H9 (cell line): ENCODE results near the gene EPAS1. TPM values are rescaled to one million over a fixed set of nuclear protein-coding genes. Genes with fewer than 3 reads are reported as not detected.

ENCODE experiments used
- DNase-seq: peaks from one replicate; pipeline ENCODE4 v3.0.0-alpha.2; 2017
- H2AFZ ChIP-seq: one replicate; pipeline ENCODE4 v1.6.1; 2013; ENCODE audit warnings: mild to moderate bottlenecking, low read length, control low read depth, moderate library complexity
- H2AK5ac ChIP-seq: 2 replicates; pipeline ENCODE4 v1.6.1; 2013; ENCODE audit warnings: low read length, control low read depth, mixed read lengths; ENCODE audit not compliant: insufficient read length
- H2BK120ac ChIP-seq: one replicate; pipeline ENCODE4 v1.6.1; 2013; ENCODE audit warnings: low read depth, mild to moderate bottlenecking, low read length, control low read depth, inconsistent platforms; ENCODE audit not compliant: poor library complexity, severe bottlenecking
- H2BK12ac ChIP-seq: 2 replicates; pipeline ENCODE4 v1.6.1; 2013; ENCODE audit warnings: low read length, control low read depth, mixed read lengths, low read depth; ENCODE audit not compliant: insufficient read length
- H2BK15ac ChIP-seq: 2 replicates; pipeline ENCODE4 v1.6.1; 2013; ENCODE audit warnings: low read depth, low read length, control low read depth
- H2BK20ac ChIP-seq: one replicate; pipeline ENCODE4 v1.6.1; 2013; ENCODE audit warnings: low read depth, mild to moderate bottlenecking, low read length, control low read depth, inconsistent platforms; ENCODE audit not compliant: poor library complexity, severe bottlenecking
- H2BK5ac ChIP-seq: 2 replicates; pipeline ENCODE4 v1.6.1; 2013; ENCODE audit warnings: low read length, control low read depth, mixed read lengths; ENCODE audit not compliant: insufficient read length
- H3K14ac ChIP-seq: 2 replicates; pipeline ENCODE4 v1.6.1; 2013; ENCODE audit warnings: low read length, control low read depth; ENCODE audit not compliant: insufficient read depth
- H3K18ac ChIP-seq: 2 replicates; pipeline ENCODE4 v1.6.1; 2013; ENCODE audit warnings: low read depth, mild to moderate bottlenecking, mixed read lengths, low read length, control low read depth; ENCODE audit not compliant: insufficient read length
- H3K23ac ChIP-seq: 2 replicates; pipeline ENCODE4 v1.6.1; 2013; ENCODE audit warnings: low read length, control low read depth, mixed read lengths, low read depth; ENCODE audit not compliant: insufficient read length
- H3K23me2 ChIP-seq: 2 replicates; pipeline ENCODE4 v1.6.1; 2013; ENCODE audit warnings: low read depth, mild to moderate bottlenecking, mixed read lengths, low read length, control low read depth; ENCODE audit not compliant: insufficient read length, poor library complexity, severe bottlenecking
- H3K27ac ChIP-seq: 2 replicates; pipeline ENCODE4 v1.5.1; 2013; ENCODE audit warnings: low read length, control low read depth, mixed read lengths, low read depth; ENCODE audit not compliant: insufficient read length
- H3K27me3 ChIP-seq: 2 replicates; pipeline ENCODE4 v1.6.1; 2013; ENCODE audit warnings: low read length, control low read depth, inconsistent platforms; ENCODE audit not compliant: insufficient read depth
- H3K4ac ChIP-seq: 2 replicates; pipeline ENCODE4 v1.6.1; 2013; ENCODE audit warnings: low read depth, mild to moderate bottlenecking, control low read depth, inconsistent platforms, low read length, moderate library complexity
- H3K4me1 ChIP-seq: 2 replicates; pipeline ENCODE4 v1.6.1; 2013; ENCODE audit warnings: low read length, control low read depth, inconsistent platforms; ENCODE audit not compliant: insufficient read depth
- H3K4me2 ChIP-seq: 2 replicates; pipeline ENCODE4 v1.6.1; 2013; ENCODE audit warnings: low read length, control low read depth, mixed read lengths; ENCODE audit not compliant: insufficient read length, insufficient read depth
- H3K56ac ChIP-seq: 2 replicates; pipeline ENCODE4 v1.6.1; 2013; ENCODE audit warnings: low read depth, mild to moderate bottlenecking, mixed read lengths, low read length, control low read depth; ENCODE audit not compliant: insufficient read length
- H3K79me1 ChIP-seq: 2 replicates; pipeline ENCODE4 v1.6.1; 2013; ENCODE audit warnings: low read depth, mild to moderate bottlenecking, moderate library complexity, low read length, control low read depth, inconsistent platforms; ENCODE audit not compliant: insufficient read depth, poor library complexity, severe bottlenecking
- H3K79me2 ChIP-seq: 2 replicates; pipeline ENCODE4 v1.6.1; 2013; ENCODE audit warnings: low read length, control low read depth, inconsistent platforms; ENCODE audit not compliant: insufficient read depth
- H3K9ac ChIP-seq: 2 replicates; pipeline ENCODE4 v1.6.1; 2013; ENCODE audit warnings: low read length, control low read depth, mixed read lengths; ENCODE audit not compliant: insufficient read length; ENCODE audit errors: extremely low read depth
- H3K9me3 ChIP-seq: one replicate; pipeline ENCODE4 v1.6.1; 2013; ENCODE audit warnings: low read depth, low read length, inconsistent platforms; ENCODE audit not compliant: control insufficient read depth
- H3T11ph ChIP-seq: one replicate; pipeline ENCODE4 v1.6.1; 2013; ENCODE audit warnings: mild to moderate bottlenecking, low read length, control low read depth, inconsistent platforms
- H4K20me1 ChIP-seq: one replicate; pipeline ENCODE4 v1.6.1; 2013; ENCODE audit not compliant: control insufficient read depth, insufficient read length, insufficient read depth
- H4K5ac ChIP-seq: 2 replicates; pipeline ENCODE4 v1.6.1; 2013; ENCODE audit warnings: low read depth, mild to moderate bottlenecking, mixed read lengths, low read length, control low read depth; ENCODE audit not compliant: insufficient read length
- H4K8ac ChIP-seq: replicated peaks from 2 replicates; pipeline ENCODE4 v1.6.1; 2013; ENCODE audit warnings: low read length, control low read depth, mixed read lengths, low read depth; ENCODE audit not compliant: insufficient read length
- H4K91ac ChIP-seq: 2 replicates; pipeline ENCODE4 v1.6.1; 2013; ENCODE audit warnings: low read depth, mild to moderate bottlenecking, moderate library complexity, mixed read lengths, low read length, control low read depth; ENCODE audit not compliant: insufficient read length
- H3K27ac Mint-ChIP-seq, 3 experiments: 2 replicates in 2 of 3; 3 replicates in 1 of 3; pipeline ENCODE4 v1.8.0; 2020 to 2021; ENCODE audit warnings: mixed read lengths in 3 of 3, mild to moderate bottlenecking in 1 of 3, moderate library complexity in 1 of 3
- H3K27me3 Mint-ChIP-seq: 2 replicates; pipeline ENCODE4 v1.8.0; 2021; ENCODE audit warnings: low read depth, mild to moderate bottlenecking, moderate library complexity, mixed read lengths
- H3K36me3 Mint-ChIP-seq, 3 experiments: 2 replicates in 2 of 3; 3 replicates in 1 of 3; pipeline ENCODE4 v1.8.0; 2020 to 2021; ENCODE audit warnings: low read depth in 3 of 3, mixed read lengths in 3 of 3; ENCODE audit not compliant: insufficient read depth in 1 of 3
- H3K4me1 Mint-ChIP-seq, 2 experiments: 2 replicates each; pipeline ENCODE4 v1.8.0; 2020; ENCODE audit warnings: mixed read lengths in 2 of 2
- H3K4me3 Mint-ChIP-seq, 2 experiments: 2 replicates in 1 of 2; 3 replicates in 1 of 2; pipeline ENCODE4 v1.8.0; 2020 to 2021; ENCODE audit warnings: mild to moderate bottlenecking in 2 of 2, mixed read lengths in 2 of 2, moderate library complexity in 1 of 2
- H3K9me3 Mint-ChIP-seq, 2 experiments: 2 replicates in 1 of 2; 3 replicates in 1 of 2; pipeline ENCODE4 v1.8.0; 2020; ENCODE audit warnings: mild to moderate bottlenecking in 2 of 2, mixed read lengths in 2 of 2, moderate library complexity in 1 of 2
- WGBS: extraction: QIAGEN DNeasy Blood & Tissue Kit; methylation state at CpG from one replicate; pipeline ENCODE4 v1.1.7; 2013; ENCODE audit warnings: missing lambda C conversion rate, low lambda C conversion rate, mixed read lengths; ENCODE audit not compliant: insufficient read length; ENCODE audit errors: extremely low coverage; 5-methylcytosine and 5-hydroxymethylcytosine counted together
- total RNA-seq: library from RNA; stranded (reverse); gene quantifications from 2 replicates; pipeline ENCODE4 v1.2.1, GENCODE V29; 2021
- TF ChIP-seq, protein P1 (sequence below): fragments of 200-600 bp; sonication (generic); conservative IDR thresholded peaks from 3 replicates; pipeline ENCODE4 v1.8.0; 2021; ENCODE audit warnings: antibody characterized with exemption, mild to moderate bottlenecking

EPAS1 gene
- total RNA-seq, 1 experiment from 2014 or later, result 1.1 TPM

DNA sequence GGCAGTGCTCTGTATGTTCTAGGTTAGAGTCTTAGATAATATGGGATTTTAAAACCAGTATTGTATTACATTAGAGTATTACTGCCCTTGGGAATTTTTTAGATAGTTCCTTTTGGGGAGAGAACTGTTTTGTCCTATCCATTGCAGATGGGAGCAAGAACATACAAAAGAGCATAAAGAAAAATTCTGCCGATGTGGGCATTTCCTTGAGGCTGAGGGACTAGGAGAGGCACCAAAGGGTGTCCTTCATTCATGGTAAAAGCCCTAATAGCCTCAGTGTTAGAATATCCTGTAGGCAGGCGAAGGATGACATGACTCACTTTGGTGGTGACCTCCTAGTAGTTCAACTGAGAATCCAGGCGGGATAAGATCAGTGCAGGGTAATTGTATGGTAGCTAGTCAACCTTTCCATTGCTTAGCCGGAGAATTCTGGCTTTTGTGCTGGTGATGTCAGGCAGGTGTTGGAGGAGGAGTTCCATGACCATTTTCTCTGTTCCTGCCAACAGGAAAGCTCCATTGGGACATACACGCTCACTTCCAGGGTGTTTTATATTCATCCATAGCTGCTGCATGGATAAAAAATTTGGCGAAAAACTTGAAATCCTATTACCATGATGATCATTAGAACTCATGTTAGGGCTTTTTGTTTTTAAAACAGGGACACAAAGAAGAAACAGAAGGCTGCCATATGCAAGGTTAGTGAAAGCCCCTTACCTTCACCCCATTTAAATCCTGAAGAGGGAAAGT is 28.1 kb downstream of the EPAS1 start:
- H2BK20ac ChIP-seq, result no peak overlapping the region
- H2BK15ac ChIP-seq, result no peak overlapping the region
- H3K4me1 Mint-ChIP-seq, result peaks cover 19 to 30% of the 10 kb centered on the region in 2 experiments
- no CpG with 5 or more reads among the region's 6 CpGs for WGBS
- no peak overlapping the region for H3K27ac ChIP-seq
- no peak overlapping the region for H3T11ph ChIP-seq
- no peak overlapping the region for H2BK120ac ChIP-seq
- no peak overlapping the region for H4K8ac ChIP-seq
- no peak overlapping the region for H3K4ac ChIP-seq
- no peaks in the 10 kb centered on the region for H3K79me2 ChIP-seq
- no peaks in the 10 kb centered on the region for H3K9me3 ChIP-seq
- no peak overlapping the region for H3K27ac Mint-ChIP-seq
- H4K91ac ChIP-seq, result no peak overlapping the region
- H3K9ac ChIP-seq, result no peak overlapping the region
- peaks cover 1% of the 10 kb centered on the region for H3K27me3 Mint-ChIP-seq
- H3K79me1 ChIP-seq, result no peaks in the 10 kb centered on the region
- H3K23ac ChIP-seq, result no peak overlapping the region
- H3K56ac ChIP-seq, result no peak overlapping the region
- H2AFZ ChIP-seq, result no peak overlapping the region
- no peak overlapping the region for H2AK5ac ChIP-seq
- H2BK12ac ChIP-seq, result no peak overlapping the region
- no peak overlapping the region for H3K18ac ChIP-seq
- H2BK5ac ChIP-seq, result no peak overlapping the region
- H3K4me1 ChIP-seq, result no peaks in the 10 kb centered on the region; the same call in 1 of the 2 replicates
- TF ChIP-seq, protein P1, sequence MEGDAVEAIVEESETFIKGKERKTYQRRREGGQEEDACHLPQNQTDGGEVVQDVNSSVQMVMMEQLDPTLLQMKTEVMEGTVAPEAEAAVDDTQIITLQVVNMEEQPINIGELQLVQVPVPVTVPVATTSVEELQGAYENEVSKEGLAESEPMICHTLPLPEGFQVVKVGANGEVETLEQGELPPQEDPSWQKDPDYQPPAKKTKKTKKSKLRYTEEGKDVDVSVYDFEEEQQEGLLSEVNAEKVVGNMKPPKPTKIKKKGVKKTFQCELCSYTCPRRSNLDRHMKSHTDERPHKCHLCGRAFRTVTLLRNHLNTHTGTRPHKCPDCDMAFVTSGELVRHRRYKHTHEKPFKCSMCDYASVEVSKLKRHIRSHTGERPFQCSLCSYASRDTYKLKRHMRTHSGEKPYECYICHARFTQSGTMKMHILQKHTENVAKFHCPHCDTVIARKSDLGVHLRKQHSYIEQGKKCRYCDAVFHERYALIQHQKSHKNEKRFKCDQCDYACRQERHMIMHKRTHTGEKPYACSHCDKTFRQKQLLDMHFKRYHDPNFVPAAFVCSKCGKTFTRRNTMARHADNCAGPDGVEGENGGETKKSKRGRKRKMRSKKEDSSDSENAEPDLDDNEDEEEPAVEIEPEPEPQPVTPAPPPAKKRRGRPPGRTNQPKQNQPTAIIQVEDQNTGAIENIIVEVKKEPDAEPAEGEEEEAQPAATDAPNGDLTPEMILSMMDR, result no peak
- no peaks in the 10 kb centered on the region for H3K36me3 Mint-ChIP-seq
- no peak overlapping the region for H3K14ac ChIP-seq
- no peak for DNase-seq
- no peaks in the 10 kb centered on the region for H3K23me2 ChIP-seq
- H4K20me1 ChIP-seq, result no peaks in the 10 kb centered on the region
- H3K27me3 ChIP-seq, result 0 out of 2 replicates have a peak, but pooled peaks cover 3% of the 10 kb centered on the region
- no peak overlapping the region for H4K5ac ChIP-seq
- no peak overlapping the region for H3K4me2 ChIP-seq
- no peaks in the 10 kb centered on the region for H3K9me3 Mint-ChIP-seq
- H3K4me3 Mint-ChIP-seq, result no peak overlapping the region
